Measurements from ENCODE around the gene NR5A2.

NR5A2 gene

GRCh38 chr1:200096774-200097173, 69.3 kb downstream of the NR5A2 start:
- H3K27me3 ChIP-seq (replicated peaks; ENCODE audit: control insufficient read depth, insufficient read depth, low read length) = no peaks in the 10 kb centered on the region
- no peak for DNase-seq (ENCODE audit: extremely low read depth, insufficient read length)
- TF ChIP-seq CTCF (IDR thresholded peaks at IDR 0.05; ENCODE audit: insufficient read depth, low read length, poor library complexity, severe bottlenecking) = no peak
- no peaks in the 10 kb centered on the region for H3K36me3 ChIP-seq (ENCODE audit: control insufficient read depth, insufficient read depth, low read length)
- H3K4me3 ChIP-seq (replicated peaks; ENCODE audit: low read depth, low read length) = no peak overlapping the region

- Histone ChIP-seq H3K4me3 (replicated peaks; ENCODE audit: low read depth, low read length) (no peak overlapping the region), H3K27me3 (replicated peaks; ENCODE audit: control insufficient read depth, insufficient read depth, low read length) (no peaks in the 10 kb centered on the region), H3K36me3 (ENCODE audit: control insufficient read depth, insufficient read depth, low read length) (no peaks in the 10 kb centered on the region)
- no peak for TF ChIP-seq CTCF (IDR thresholded peaks at IDR 0.05; ENCODE audit: insufficient read depth, low read length, poor library complexity, severe bottlenecking)
- no peak for DNase-seq (ENCODE audit: extremely low read depth, insufficient read length)
Measured at GRCh38 chr1:200099040-200099439, 71.5 kb downstream of the NR5A2 start.

- Histone ChIP-seq H3K36me3 (ENCODE audit: control insufficient read depth, insufficient read depth, low read length) (no peaks in the 10 kb centered on the region), H3K4me3 (replicated peaks; ENCODE audit: low read depth, low read length) (no peak overlapping the region), H3K27me3 (replicated peaks; ENCODE audit: control insufficient read depth, insufficient read depth, low read length) (no peaks in the 10 kb centered on the region)
- no peak for DNase-seq (ENCODE audit: extremely low read depth, insufficient read length)
- no peak for TF ChIP-seq CTCF (IDR thresholded peaks at IDR 0.05; ENCODE audit: insufficient read depth, low read length, poor library complexity, severe bottlenecking)
Measured at GRCh38 chr1:200103966-200104583, 76.6 kb downstream of the NR5A2 start.

GRCh38 chr1:200107004-200107470, 79.5 kb downstream of the NR5A2 start:
- H3K4me3 ChIP-seq (replicated peaks; ENCODE audit: low read depth, low read length) = no peak overlapping the region
- H3K27me3 ChIP-seq (replicated peaks; ENCODE audit: control insufficient read depth, insufficient read depth, low read length) = no peaks in the 10 kb centered on the region
- no peaks in the 10 kb centered on the region for H3K36me3 ChIP-seq (ENCODE audit: control insufficient read depth, insufficient read depth, low read length)
- no peak for DNase-seq (ENCODE audit: extremely low read depth, insufficient read length)
- no peak for TF ChIP-seq CTCF (IDR thresholded peaks at IDR 0.05; ENCODE audit: insufficient read depth, low read length, poor library complexity, severe bottlenecking)

GRCh38 chr1:200108659-200109058, 81.1 kb downstream of the NR5A2 start:
- DNase-seq (ENCODE audit: extremely low read depth, insufficient read length) = no peak
- Histone ChIP-seq H3K36me3 (ENCODE audit: control insufficient read depth, insufficient read depth, low read length) (no peaks in the 10 kb centered on the region), H3K27me3 (replicated peaks; ENCODE audit: control insufficient read depth, insufficient read depth, low read length) (no peaks in the 10 kb centered on the region), H3K4me3 (replicated peaks; ENCODE audit: low read depth, low read length) (no peak overlapping the region)
- TF ChIP-seq CTCF (IDR thresholded peaks at IDR 0.05; ENCODE audit: insufficient read depth, low read length, poor library complexity, severe bottlenecking) = no peak

- Histone ChIP-seq H3K27me3 (replicated peaks; ENCODE audit: control insufficient read depth, insufficient read depth, low read length) (no peaks in the 10 kb centered on the region), H3K36me3 (ENCODE audit: control insufficient read depth, insufficient read depth, low read length) (no peaks in the 10 kb centered on the region), H3K4me3 (replicated peaks; ENCODE audit: low read depth, low read length) (no peak overlapping the region)
- DNase-seq (ENCODE audit: extremely low read depth, insufficient read length) = no peak
- no peak for TF ChIP-seq CTCF (IDR thresholded peaks at IDR 0.05; ENCODE audit: insufficient read depth, low read length, poor library complexity, severe bottlenecking)
Measured at GRCh38 chr1:200112290-200112689, 84.8 kb downstream of the NR5A2 start.
